ENCODE measurements around the gene B3GAT2. TPM values are rescaled to one million over a fixed set of nuclear protein-coding genes. Genes with fewer than 3 reads are reported as not detected.

Gene B3GAT2
- polyA plus RNA-seq, 1 of the 3 experiments (the other 2 are of a cell fraction): under 0.01 TPM

GRCh38 chr6:70954750-70955149, 2.1 kb downstream of the B3GAT2 start:
- peaks cover 36% of the 10 kb centered on the region for H3K27me3 ChIP-seq (ENCODE audit: insufficient read depth)
- H3K27ac ChIP-seq (ENCODE audit: low read depth in 2 of 2, low read length in 1 of 2): no peak overlapping the region
- H3K9me3 ChIP-seq: no peaks in the 10 kb centered on the region
- H3K9me2 ChIP-seq: no peaks in the 10 kb centered on the region
- TF ChIP-seq FOSL2 (IDR thresholded peaks at IDR 0.05; ENCODE audit: borderline replicate concordance, low read depth): no peak
- TF ChIP-seq ELF1 (IDR thresholded peaks at IDR 0.05): no peak
- no peak for TF ChIP-seq TAF1 (IDR thresholded peaks at IDR 0.05; ENCODE audit: borderline replicate concordance, low read depth, low read length)
- TF ChIP-seq GABPA (IDR thresholded peaks at IDR 0.05; ENCODE audit: low read depth): no peak
- TF ChIP-seq NFIC (IDR thresholded peaks at IDR 0.05; ENCODE audit: borderline replicate concordance): no peak
- TF ChIP-seq CTCF (IDR thresholded peaks at IDR 0.05): no peak
- TF ChIP-seq TCF12 (IDR thresholded peaks at IDR 0.05): no peak
- TF ChIP-seq EZH2phosphoT487 (IDR thresholded peaks at IDR 0.05; ENCODE audit: borderline replicate concordance, low read depth): no peak
- no peak for TF ChIP-seq ZBTB33 (IDR thresholded peaks at IDR 0.05; ENCODE audit: borderline replicate concordance, low read depth)
- no peak for TF ChIP-seq CHD2 (IDR thresholded peaks at IDR 0.05; ENCODE audit: low read length, partially characterized antibody)
- no peak for TF ChIP-seq TEAD4 (IDR thresholded peaks at IDR 0.05; ENCODE audit: borderline replicate concordance, insufficient read depth)
- TF ChIP-seq SMC3 (IDR thresholded peaks at IDR 0.05; ENCODE audit: low read depth, low read length): no peak
- TF ChIP-seq RCOR1 (IDR thresholded peaks at IDR 0.05; ENCODE audit: low read length): no peak
- no peak for TF ChIP-seq JUND (IDR thresholded peaks at IDR 0.05)
- no peak for TF ChIP-seq YY1 (IDR thresholded peaks at IDR 0.05; ENCODE audit: low read depth)
- H3K4me2 ChIP-seq: no peak overlapping the region
- H3F3A ChIP-seq (replicated peaks; ENCODE audit: insufficient read depth): no peaks in the 10 kb centered on the region
- H3K36me3 ChIP-seq (replicated peaks in 1 of 2; ENCODE audit: control insufficient read depth in 1 of 2, insufficient read depth in 2 of 2, low read length in 1 of 2): no peaks in the 10 kb centered on the region
- H3K4me1 ChIP-seq (ENCODE audit: control insufficient read depth in 1 of 2, insufficient read depth in 2 of 2, low read depth in 1 of 2, low read length in 1 of 2): peaks cover 0 to 14% of the 10 kb centered on the region in 2 experiments; a peak in 1 of 4 replicates
- POLR2A ChIA-PET: no interaction called here
- no peak overlapping the region for H3K9ac ChIP-seq
- no peak overlapping the region for H2AFZ ChIP-seq (ENCODE audit: low read depth)
- DNase-seq: no peak
- WGBS (ENCODE audit: low lambda C conversion rate): 75% methylated on average over 14 of the region's 14 CpGs
- CTCF ChIA-PET: interaction anchor here (1.1 to 4.5 kb wide), 9 partner anchors 12 to 738 kb away, joined by 3 to 36 read pairs (median 10); no protein-coding TSS in a partner anchor
- H4K20me1 ChIP-seq (ENCODE audit: insufficient read depth): no peaks in the 10 kb centered on the region
- H3K4me3 ChIP-seq (ENCODE audit: low read depth in 2 of 2, low read length in 1 of 2): no peak overlapping the region
- H3K79me2 ChIP-seq (ENCODE audit: insufficient read depth): no peaks in the 10 kb centered on the region

- Histone ChIP-seq H3K79me2 (ENCODE audit: insufficient read depth) (no peaks in the 10 kb centered on the region), H3K9ac (no peak overlapping the region), H3F3A (replicated peaks; ENCODE audit: insufficient read depth) (no peaks in the 10 kb centered on the region), H2AFZ (ENCODE audit: low read depth) (no peak overlapping the region), H3K4me3 (ENCODE audit: low read depth in 2 of 2, low read length in 1 of 2) (no peak overlapping the region), H3K27me3 (ENCODE audit: insufficient read depth) (peaks cover 36% of the 10 kb centered on the region), H4K20me1 (ENCODE audit: insufficient read depth) (no peaks in the 10 kb centered on the region), H3K4me2 (no peak overlapping the region), H3K4me1 (ENCODE audit: control insufficient read depth in 1 of 2, insufficient read depth in 2 of 2, low read depth in 1 of 2, low read length in 1 of 2) (peaks cover 0 to 14% of the 10 kb centered on the region in 2 experiments; a peak in 1 of 4 replicates), H3K9me3 (no peaks in the 10 kb centered on the region), H3K9me2 (no peaks in the 10 kb centered on the region), H3K36me3 (replicated peaks in 1 of 2; ENCODE audit: control insufficient read depth in 1 of 2, insufficient read depth in 2 of 2, low read length in 1 of 2) (no peaks in the 10 kb centered on the region), H3K27ac (ENCODE audit: low read depth in 2 of 2, low read length in 1 of 2) (no peak overlapping the region)
- ChIA-PET CTCF (interaction anchor here (1.1 to 4.5 kb wide), 3 partner anchors 54 to 733 kb away, joined by 4 to 36 read pairs (median 10); no protein-coding TSS in a partner anchor), POLR2A (no interaction called here)
- DNase-seq: no peak
- TF ChIP-seq MAX (IDR thresholded peaks at IDR 0.05; ENCODE audit: low read depth) (no peak), JUND (IDR thresholded peaks at IDR 0.05) (no peak), ELF1 (IDR thresholded peaks at IDR 0.05) (no peak), TCF12 (IDR thresholded peaks at IDR 0.05) (no peak), YY1 (IDR thresholded peaks at IDR 0.05; ENCODE audit: low read depth) (no peak), TAF1 (IDR thresholded peaks at IDR 0.05; ENCODE audit: borderline replicate concordance, low read depth, low read length) (no peak), RFX5 (IDR thresholded peaks at IDR 0.05; ENCODE audit: low read length) (no peak), POLR2AphosphoS5 (IDR thresholded peaks at IDR 0.05; ENCODE audit: low read depth, low read length) (no peak), MEF2A (IDR thresholded peaks at IDR 0.05; ENCODE audit: borderline replicate concordance, low read depth) (no peak)
- 26% methylated on average over 3 of the region's 3 CpGs for WGBS (ENCODE audit: low lambda C conversion rate)
Measured at GRCh38 chr6:70954176-70954575, 2.7 kb downstream of the B3GAT2 start.

Data from SK-N-SH (cell line).